Measurements from ENCODE around the gene CDHR2.

Gene CDHR2

GRCh38 chr5:176630681-176631222 is 81.6 kb downstream of the CDHR2 start (continued):
- TF ChIP-seq ZNF398 (tag by site-specific recombination; IDR thresholded peaks at IDR 0.05) (no peak), ZFP69B (tag by site-specific recombination; IDR thresholded peaks at IDR 0.05) (peak; percentile 37; the same call in 1 of the 2 replicates), RBAK (tag by site-specific recombination; IDR thresholded peaks at IDR 0.05) (no peak), ZNF211 (tag by site-specific recombination; IDR thresholded peaks at IDR 0.05; ENCODE audit: low read depth) (no peak), ZFP3 (tag by site-specific recombination; IDR thresholded peaks at IDR 0.05; ENCODE audit: low read depth) (no peak), PATZ1 (tag by site-specific recombination; IDR thresholded peaks at IDR 0.05) (peak; percentile 15; the same call in 1 of the 2 replicates), SCRT1 (tag by site-specific recombination; IDR thresholded peaks at IDR 0.05; ENCODE audit: borderline replicate concordance) (no peak), ZNF624 (tag by site-specific recombination; IDR thresholded peaks at IDR 0.05) (no peak), ZNF324 (tag by site-specific recombination; IDR thresholded peaks at IDR 0.05) (0 out of 2 replicates have a peak, but pooled peaks have one; percentile 37), ZNF660 (tag by site-specific recombination; IDR thresholded peaks at IDR 0.05) (no peak), ZNF596 (tag by site-specific recombination; IDR thresholded peaks at IDR 0.05) (no peak), ZNF248 (tag by site-specific recombination; IDR thresholded peaks at IDR 0.05) (no peak), SP3 (tag by site-specific recombination; IDR thresholded peaks at IDR 0.05) (peak; percentile 31), ZNF341 (tag by site-specific recombination; IDR thresholded peaks at IDR 0.05; ENCODE audit: low read depth) (no peak), PRDM1 (tag by site-specific recombination; IDR thresholded peaks at IDR 0.05) (no peak), ZNF184 (tag by site-specific recombination; IDR thresholded peaks at IDR 0.05) (no peak), KLF16 (tag by site-specific recombination; IDR thresholded peaks at IDR 0.05) (no peak), ATF2 (tag by site-specific recombination; IDR thresholded peaks at IDR 0.05; ENCODE audit: low read depth) (0 out of 2 replicates have a peak, but pooled peaks have one; percentile 15), ZNF600 (tag by site-specific recombination; IDR thresholded peaks at IDR 0.05) (no peak), OSR2 (tag by site-specific recombination; IDR thresholded peaks at IDR 0.05) (no peak), ZXDB (tag by site-specific recombination; IDR thresholded peaks at IDR 0.05) (0 out of 2 replicates have a peak, but pooled peaks have one; percentile 54), ZNF221 (tag by site-specific recombination; IDR thresholded peaks at IDR 0.05; ENCODE audit: borderline replicate concordance) (no peak), ZNF274 (IDR thresholded peaks at IDR 0.05; ENCODE audit: low read length) (no peak), ZNF274 (tag by site-specific recombination; IDR thresholded peaks at IDR 0.05; ENCODE audit: borderline replicate concordance) (no peak), ZNF24 (tag by site-specific recombination; IDR thresholded peaks at IDR 0.05) (no peak), ZIC2 (tag by site-specific recombination; IDR thresholded peaks at IDR 0.05) (peak; percentile 2; the same call in 1 of the 2 replicates), ZNF23 (tag by site-specific recombination; IDR thresholded peaks at IDR 0.05; ENCODE audit: borderline replicate concordance) (no peak), ZNF692 (tag by site-specific recombination; IDR thresholded peaks at IDR 0.05) (no peak), PRDM10 (tag by site-specific recombination; IDR thresholded peaks at IDR 0.05) (peak; percentile 50), ZNF629 (tag by site-specific recombination; IDR thresholded peaks at IDR 0.05) (peak; percentile 27; the same call in 1 of the 2 replicates), MZF1 (tag by site-specific recombination; IDR thresholded peaks at IDR 0.05; ENCODE audit: borderline replicate concordance) (no peak), ZNF19 (tag by site-specific recombination; IDR thresholded peaks at IDR 0.05; ENCODE audit: low read depth) (no peak)
